Raji (cell line): ENCODE data around the gene IRF9.

Source experiments
- POLR2A ChIP-seq: IDR thresholded peaks from 2 replicates; pipeline ENCODE4 v1.6.1; 2011; ENCODE audit warnings: low read depth, low read length, control low read depth; ENCODE audit not compliant: insufficient read depth

IRF9 gene

GRCh38 chr14:24127673-24128072 is 33.4 kb upstream of the IRF9 start:
- no peak for TF ChIP-seq POLR2A

GRCh38 chr14:24129410-24129998 is 31.6 kb upstream of the IRF9 start:
- no peak for TF ChIP-seq POLR2A

DNA sequence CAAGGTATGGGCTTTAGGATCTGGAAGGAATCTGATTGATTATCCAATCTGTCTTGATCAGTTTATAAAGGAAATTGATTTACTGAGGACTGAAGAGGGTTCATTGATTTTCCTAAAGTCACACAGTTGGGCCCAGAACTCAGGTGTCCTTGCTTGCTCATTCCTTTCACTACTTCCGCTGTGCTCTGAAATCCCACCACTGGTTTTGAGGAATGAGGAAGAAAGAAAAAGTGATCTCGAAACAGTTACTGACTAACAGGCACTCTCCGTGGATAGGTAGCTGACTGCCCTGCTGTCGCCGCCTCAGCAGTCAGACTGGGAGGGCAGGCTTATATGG is 30.7 kb upstream of the IRF9 start, which contains the start of gene FITM1:
Gene FITM1 (plus strand): TSS at position 280 of the 337 bp plus-strand sequence. CDS start 905 bp downstream, outside the sequence.
- TF ChIP-seq POLR2A, result no peak

DNA sequence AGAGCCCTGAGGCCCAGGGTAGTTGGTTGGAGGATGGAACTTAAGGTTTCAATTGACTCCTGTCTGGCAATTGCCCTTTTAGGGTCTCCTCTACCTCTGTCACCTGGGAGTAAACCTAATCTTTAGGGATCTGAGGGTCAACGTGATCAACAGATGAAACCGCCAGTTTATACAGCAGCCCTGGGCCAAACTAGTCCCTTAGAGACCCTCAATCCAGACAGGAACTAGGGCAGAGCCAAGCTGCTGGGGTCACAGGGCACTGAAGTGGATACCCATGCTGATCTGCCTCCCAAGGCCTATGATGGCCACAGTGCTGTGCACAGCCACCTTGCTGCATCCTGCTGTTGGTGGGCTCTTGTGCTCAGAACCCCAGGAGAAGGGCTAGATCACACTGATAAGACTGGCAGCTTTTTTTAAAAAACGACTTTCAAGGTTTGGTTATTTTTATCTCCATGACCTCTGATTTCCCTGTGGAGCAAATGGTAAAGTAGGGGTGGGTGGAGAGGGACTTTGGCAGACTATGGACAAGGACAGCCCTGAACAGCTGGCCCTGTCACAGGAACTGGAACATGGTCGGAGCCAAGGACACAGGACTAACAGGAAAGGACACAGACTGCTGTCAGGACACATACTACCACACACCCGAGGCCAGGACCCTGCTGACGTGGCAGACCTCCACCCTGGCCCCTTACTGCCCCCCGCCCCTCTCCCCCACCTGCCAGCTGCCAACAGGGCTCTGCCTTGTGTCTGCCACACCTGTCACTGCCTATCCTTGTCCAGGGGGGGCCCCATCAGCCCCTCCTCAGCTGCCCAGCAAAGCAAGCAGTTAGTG is 30.1 kb upstream of the IRF9 start:
- no peak for TF ChIP-seq POLR2A

- TF ChIP-seq POLR2A, result no peak
These were observed 29.5 kb upstream of the IRF9 start for GRCh38 chr14:24131549-24131966.

GRCh38 chr14:24132061-24132685 is 28.9 kb upstream of the IRF9 start:
- TF ChIP-seq POLR2A, result no peak

- TF ChIP-seq POLR2A, result no peak
These were observed 28.1 kb upstream of the IRF9 start for GRCh38 chr14:24132976-24133375.

- TF ChIP-seq POLR2A, result no peak
These were observed 27.3 kb upstream of the IRF9 start for GRCh38 chr14:24133735-24134134.

DNA sequence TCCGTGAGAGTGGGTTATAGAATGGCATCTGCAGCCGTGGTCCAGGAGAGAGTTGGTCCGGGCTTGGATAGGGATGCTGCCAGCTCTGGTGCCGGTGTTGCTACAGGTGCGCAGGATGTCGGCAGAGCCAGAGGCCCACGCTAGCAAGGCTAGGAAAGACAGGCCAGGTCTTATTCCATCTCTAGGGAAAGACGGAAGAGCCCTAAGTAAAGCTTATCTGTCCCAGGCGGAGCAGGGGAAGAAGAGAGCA is 25.6 kb upstream of the IRF9 start:
- TF ChIP-seq POLR2A, result no peak

DNA sequence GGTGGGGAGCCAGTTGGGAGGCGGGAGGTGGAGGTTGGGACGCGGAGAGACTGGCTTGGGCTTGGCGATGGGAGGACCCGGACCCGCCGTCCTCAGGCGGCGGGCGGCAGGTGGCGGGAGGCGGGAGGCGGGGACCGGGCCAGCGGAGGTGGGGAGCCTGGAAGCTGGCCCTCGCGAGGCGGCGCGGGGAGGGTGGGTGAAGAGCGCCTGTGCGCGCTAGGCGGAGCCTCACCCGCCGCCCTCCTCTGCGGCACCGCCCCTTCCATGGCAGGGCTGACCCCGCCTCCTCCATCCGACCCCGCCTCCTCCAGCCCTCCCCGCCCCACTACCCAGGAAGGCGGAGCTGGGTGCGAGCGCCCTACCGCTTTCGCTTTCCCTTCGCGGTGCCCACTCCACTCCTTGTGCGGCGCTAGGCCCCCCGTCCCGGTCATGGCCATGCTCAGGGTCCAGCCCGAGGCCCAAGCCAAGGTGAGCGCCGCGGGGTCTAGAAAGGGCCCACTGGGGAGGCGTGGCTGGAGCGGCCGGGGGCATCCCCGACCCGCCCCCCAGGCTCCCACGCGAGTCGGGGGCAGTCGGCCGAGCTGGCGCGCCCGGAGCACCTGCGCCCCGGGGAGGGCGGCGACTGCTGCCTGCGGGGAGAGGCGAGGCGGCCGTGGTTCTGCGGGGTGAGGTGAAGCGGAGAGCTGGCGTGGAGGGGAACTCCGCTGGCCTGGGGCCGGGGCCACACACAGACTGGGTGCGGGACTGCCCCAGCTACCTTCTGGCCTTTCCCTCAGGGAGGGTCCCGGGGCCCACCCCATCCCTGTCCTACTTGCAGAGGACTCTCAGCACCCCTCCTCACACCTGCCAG is 25.0 kb upstream of the IRF9 start, which contains the start of gene PSME1:
Gene PSME1 (plus strand): TSS at position 361 of the 850 bp plus-strand sequence. CDS start 69 bp downstream, at position 430.
- TF ChIP-seq POLR2A, result peak; percentile 79

GRCh38 chr14:24136684-24137528 is 24.2 kb upstream of the IRF9 start:
- TF ChIP-seq POLR2A, result peak; percentile 13; the same call in 1 of the 2 replicates

GRCh38 chr14:24137529-24138395 is 23.3 kb upstream of the IRF9 start:
- peak; percentile 23; the same call in 1 of the 2 replicates for TF ChIP-seq POLR2A
